ENCODE results near the gene FAM186B. TPM values are rescaled to one million over a fixed set of nuclear protein-coding genes. Genes with fewer than 3 reads are reported as not detected.

The FAM186B gene
- total RNA-seq, 1 experiment from 2014 or later: 0.39 TPM

- no peak overlapping the region for H3K4me3 Mint-ChIP-seq
- ATAC-seq (no peak), DNase-seq (ENCODE audit: low spot score) (no peak)
- H3K27ac Mint-ChIP-seq: no peak overlapping the region
- 0 out of 2 replicates have a peak, but pooled peaks cover 2% of the 10 kb centered on the region for H3K4me1 Mint-ChIP-seq
- ChIA-PET CTCF (interaction anchor here (0.6 to 6.9 kb wide), 6 partner anchors 19 to 626 kb away, joined by 3 to 44 read pairs (median 4); partner anchors contain the start of gene PRPF40B), POLR2A (no interaction called here)
- TF ChIP-seq TEAD1 (CRISPR knock-in tag; IDR thresholded peaks at IDR 0.05) (no peak), ATF2 (CRISPR knock-in tag; IDR thresholded peaks at IDR 0.05; ENCODE audit: borderline replicate concordance, low read depth) (no peak), PRRX2 (CRISPR knock-in tag; IDR thresholded peaks at IDR 0.05) (no peak), GTF2I (CRISPR knock-in tag; conservative IDR thresholded peaks at IDR 0.05) (no peak), ZMAT4 (CRISPR knock-in tag; IDR thresholded peaks at IDR 0.05) (no peak), FOXP4 (CRISPR knock-in tag; IDR thresholded peaks at IDR 0.05) (no peak), SOX15 (CRISPR knock-in tag; IDR thresholded peaks at IDR 0.05) (no peak), HMGXB4 (CRISPR knock-in tag; IDR thresholded peaks at IDR 0.05) (no peak), ZNF416 (CRISPR knock-in tag; IDR thresholded peaks at IDR 0.05) (no peak), ATF3 (CRISPR knock-in tag; conservative IDR thresholded peaks at IDR 0.05) (no peak), NFE2L1 (CRISPR knock-in tag; IDR thresholded peaks at IDR 0.05) (no peak), ERG (CRISPR knock-in tag; IDR thresholded peaks at IDR 0.05) (no peak), SP1 (CRISPR knock-in tag; conservative IDR thresholded peaks at IDR 0.05) (no peak), TP53 (CRISPR knock-in tag; IDR thresholded peaks at IDR 0.05) (no peak), GABPB1 (CRISPR knock-in tag; IDR thresholded peaks at IDR 0.05) (no peak)
- H3K9me3 Mint-ChIP-seq: no peaks in the 10 kb centered on the region
- H3K36me3 Mint-ChIP-seq: no peaks in the 10 kb centered on the region
- H3K27me3 Mint-ChIP-seq (ENCODE audit: low read depth): peaks cover 19% of the 10 kb centered on the region
Observed at GRCh38 chr12:49604856-49605255, 583 bp downstream of the FAM186B start.

- TF ChIP-seq ZBTB21 (CRISPR knock-in tag; IDR thresholded peaks at IDR 0.05; ENCODE audit: borderline replicate concordance) (no peak), ERG (CRISPR knock-in tag; IDR thresholded peaks at IDR 0.05) (no peak), ZSCAN18 (CRISPR knock-in tag; IDR thresholded peaks at IDR 0.05) (no peak), GRHL2 (CRISPR knock-in tag; IDR thresholded peaks at IDR 0.05; ENCODE audit: insufficient replicate concordance, severe bottlenecking) (no peak)
- Mint-ChIP-seq H3K36me3 (no peaks in the 10 kb centered on the region), H3K4me1 (0 out of 2 replicates have a peak, but pooled peaks cover 2% of the 10 kb centered on the region), H3K4me3 (no peak overlapping the region), H3K9me3 (no peaks in the 10 kb centered on the region), H3K27me3 (ENCODE audit: low read depth) (peaks cover 19% of the 10 kb centered on the region), H3K27ac (no peak overlapping the region)
- no peak for ATAC-seq
- DNase-seq (ENCODE audit: low spot score): no peak
- POLR2A ChIA-PET: no interaction called here
- CTCF ChIA-PET: interaction anchor here (1.0 to 6.9 kb wide), 3 partner anchors 19 to 138 kb away, joined by 3 to 44 read pairs (median 13); partner anchors contain the start of genes PRPF40B and TMBIM6
Observed at GRCh38 chr12:49603721-49604120, 1.7 kb downstream of the FAM186B start.

All from WTC11 (cell line).